AG09319 (cell line): ENCODE measurements around the gene DSCAM.

Experiments used
- DNase-seq: peaks from one replicate; pipeline ENCODE4 v3.0.0-alpha.2; 2010; ENCODE audit warnings: low read depth; ENCODE audit errors: extremely low read depth
- CTCF ChIP-seq: IDR thresholded peaks from 2 replicates; pipeline ENCODE4 v1.5.1; 2011; ENCODE audit warnings: low read depth, mild to moderate bottlenecking, inconsistent platforms, low read length, moderate library complexity

The DSCAM gene

GRCh38 chr21:40769231-40769630, 77.7 kb downstream of the DSCAM start:
- no peak for TF ChIP-seq CTCF
- no peak for DNase-seq

DNA sequence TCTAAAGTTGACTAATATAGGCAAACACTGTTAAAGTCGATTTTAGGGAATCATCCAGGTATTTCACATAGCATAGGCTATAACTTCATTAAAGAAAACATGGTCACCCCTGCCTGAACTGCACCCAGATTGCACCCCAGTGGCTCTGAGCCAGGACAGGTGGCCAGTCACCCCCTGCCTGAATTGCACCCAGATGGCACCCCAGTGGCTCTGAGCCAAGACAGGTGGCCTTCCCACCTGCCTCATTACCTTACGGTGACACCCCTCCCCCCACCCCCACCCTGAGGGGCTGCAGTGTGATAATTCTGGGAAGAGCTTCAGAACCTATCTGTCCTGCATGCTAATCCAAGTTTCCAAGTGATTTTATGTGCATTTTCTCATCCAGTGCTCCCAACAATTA, 78.9 kb downstream of the DSCAM start:
- no peak for TF ChIP-seq CTCF

GRCh38 chr21:40766381-40766780, 80.6 kb downstream of the DSCAM start:
- DNase-seq = no peak
- TF ChIP-seq CTCF = no peak

More for the DNA sequence above, 78.9 kb downstream of the DSCAM start:
- DNase-seq = no peak

GRCh38 chr21:40765811-40766210, 81.1 kb downstream of the DSCAM start:
- no peak for DNase-seq
- no peak for TF ChIP-seq CTCF

DNA sequence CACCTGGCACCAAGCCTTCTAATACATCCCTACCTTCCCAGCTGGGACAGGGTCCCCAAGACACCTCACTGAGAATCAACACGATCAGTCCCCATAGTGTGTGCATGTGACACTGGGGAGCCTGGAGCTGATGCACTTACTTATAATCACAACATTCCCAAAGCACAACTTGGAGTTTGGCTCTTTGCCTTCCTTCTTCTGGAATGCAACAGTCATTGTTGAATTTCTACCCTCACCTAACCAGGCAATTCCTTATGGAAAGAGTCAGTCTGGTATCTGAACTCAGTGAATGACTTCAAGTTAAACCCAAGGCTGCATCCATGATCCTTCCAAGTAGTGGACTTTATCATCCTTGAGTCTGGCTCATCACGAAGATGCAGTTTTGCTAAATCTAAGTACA, 86.1 kb downstream of the DSCAM start:
- DNase-seq = no peak

DNA sequence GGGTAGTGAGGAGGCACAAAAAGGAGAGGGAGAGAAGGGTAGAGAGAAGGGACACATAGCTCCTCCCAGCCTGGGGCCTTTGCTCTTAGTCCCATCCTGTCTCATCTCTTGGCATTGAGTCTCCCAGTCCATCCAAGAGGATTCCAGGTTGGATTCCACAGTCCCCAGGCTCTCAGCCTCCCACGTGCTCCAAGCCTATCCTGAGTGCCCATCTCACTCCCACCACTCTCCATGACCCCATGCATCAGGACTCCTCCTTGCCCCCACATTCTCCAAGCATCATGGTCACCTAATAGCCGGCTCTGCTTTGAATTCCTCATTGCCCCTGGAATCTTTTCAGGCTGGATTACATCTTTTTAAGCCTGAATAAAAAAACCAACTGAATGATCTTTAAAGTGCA, 87.9 kb downstream of the DSCAM start:
- DNase-seq = no peak

More for the DNA sequence above, 86.1 kb downstream of the DSCAM start:
- TF ChIP-seq CTCF = no peak

DNA sequence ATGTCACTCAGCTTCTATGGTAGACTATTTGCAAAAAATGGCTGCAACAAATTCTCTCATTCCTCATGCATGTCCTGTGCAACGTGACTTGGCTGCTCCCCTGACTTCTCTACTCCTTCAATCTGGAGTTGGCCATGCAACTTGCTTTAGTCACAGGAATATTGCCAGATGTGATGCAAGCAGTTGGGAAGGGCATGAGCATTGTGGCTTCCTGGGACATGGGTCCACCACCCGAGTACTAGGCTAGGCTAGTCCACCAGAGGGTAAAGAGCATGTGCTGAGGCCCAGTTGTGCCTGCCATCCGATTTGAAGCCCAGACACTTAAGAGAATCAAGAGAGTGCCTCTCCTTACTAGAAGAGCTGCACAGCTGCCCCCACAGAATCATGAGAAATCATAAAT, 89.6 kb downstream of the DSCAM start:
- TF ChIP-seq CTCF = no peak
- no peak for DNase-seq

More for the DNA sequence above, 87.9 kb downstream of the DSCAM start:
- TF ChIP-seq CTCF = no peak
